Vagina (tissue), 2 donors: ENCODE data around the gene SELENOV.

ENCODE experiments used
- CTCF ChIP-seq, 3 experiments: fragments of 450-650 bp in 2 of 3; fragments of 200-600 bp in 1 of 3; sonication (generic) in 1 of 3; IDR thresholded peaks; one replicate each; pipeline ENCODE4 v1.5.1; 2017 to 2019; ENCODE audit warnings: antibody characterized with exemption in 3 of 3, mild to moderate bottlenecking in 2 of 3, moderate library complexity in 2 of 3
- POLR2A ChIP-seq, 2 donors: fragments of 450-650 bp; IDR thresholded peaks; one replicate each; pipeline ENCODE4 v1.6.1; 2017; ENCODE audit warnings: antibody characterized with exemption in 2 of 2, mild to moderate bottlenecking in 2 of 2, moderate library complexity in 2 of 2
- POLR2AphosphoS5 ChIP-seq, 2 donors: sonication (generic); formaldehyde crosslinking; IDR thresholded peaks; one replicate each; pipeline ENCODE4 v1.9.0; 2017; ENCODE audit warnings: antibody characterized with exemption in 2 of 2, mild to moderate bottlenecking in 2 of 2, low read depth in 1 of 2; ENCODE audit not compliant: insufficient read depth in 1 of 2

- TF ChIP-seq POLR2A (IDR thresholded peaks at IDR 0.05) (no peak), CTCF (IDR thresholded peaks at IDR 0.05) (no peak), POLR2AphosphoS5 (IDR thresholded peaks at IDR 0.05; ENCODE audit: insufficient read depth in 1 of 2, low read depth in 1 of 2) (no peak)
These were observed 20.3 kb upstream of the SELENOV start for GRCh38 chr19:39494661-39495060.
